ENCODE results near the gene AKR1C8. TPM values are rescaled to one million over a fixed set of nuclear protein-coding genes. Genes with fewer than 3 reads are reported as not detected.
"Not testable (repeated sequence)": the region's sequence is repeated elsewhere in the genome, so short reads cannot be mapped to it uniquely, and the experiment has no call there.

The AKR1C8 gene
- total RNA-seq, 1 donor from 2014 or later, result not detected

DNA sequence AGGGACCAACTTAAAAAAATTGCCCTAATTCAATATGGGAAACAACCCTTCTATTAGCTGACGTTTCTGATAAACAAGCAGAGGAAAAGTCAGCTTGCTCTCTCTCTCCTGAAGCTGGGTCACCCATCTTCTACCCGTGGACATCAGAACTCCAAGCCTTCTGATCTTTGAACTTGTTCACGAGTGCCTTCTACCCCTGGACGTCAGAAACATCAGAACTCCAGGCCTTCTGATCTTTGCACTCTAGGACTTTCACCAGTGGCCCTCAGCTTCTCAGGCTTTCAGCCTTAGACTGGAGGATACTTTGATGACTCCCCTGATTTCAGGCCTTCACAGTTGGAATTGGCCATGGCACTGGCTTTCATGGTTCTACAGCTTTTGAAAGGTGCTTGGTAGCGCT, 41.8 kb downstream of the AKR1C8 start:
- H3K27me3 ChIP-seq (ENCODE audit: control insufficient read depth, insufficient read depth, low read length), result no peaks in the 10 kb centered on the region
- no peak overlapping the region for H3K4me3 ChIP-seq (ENCODE audit: low read depth, low read length)
- DNase-seq (ENCODE audit: low read depth), result no peak
- no peaks in the 10 kb centered on the region for H3K36me3 ChIP-seq (ENCODE audit: control insufficient read depth, insufficient read depth, low read length)
- TF ChIP-seq, protein P1, sequence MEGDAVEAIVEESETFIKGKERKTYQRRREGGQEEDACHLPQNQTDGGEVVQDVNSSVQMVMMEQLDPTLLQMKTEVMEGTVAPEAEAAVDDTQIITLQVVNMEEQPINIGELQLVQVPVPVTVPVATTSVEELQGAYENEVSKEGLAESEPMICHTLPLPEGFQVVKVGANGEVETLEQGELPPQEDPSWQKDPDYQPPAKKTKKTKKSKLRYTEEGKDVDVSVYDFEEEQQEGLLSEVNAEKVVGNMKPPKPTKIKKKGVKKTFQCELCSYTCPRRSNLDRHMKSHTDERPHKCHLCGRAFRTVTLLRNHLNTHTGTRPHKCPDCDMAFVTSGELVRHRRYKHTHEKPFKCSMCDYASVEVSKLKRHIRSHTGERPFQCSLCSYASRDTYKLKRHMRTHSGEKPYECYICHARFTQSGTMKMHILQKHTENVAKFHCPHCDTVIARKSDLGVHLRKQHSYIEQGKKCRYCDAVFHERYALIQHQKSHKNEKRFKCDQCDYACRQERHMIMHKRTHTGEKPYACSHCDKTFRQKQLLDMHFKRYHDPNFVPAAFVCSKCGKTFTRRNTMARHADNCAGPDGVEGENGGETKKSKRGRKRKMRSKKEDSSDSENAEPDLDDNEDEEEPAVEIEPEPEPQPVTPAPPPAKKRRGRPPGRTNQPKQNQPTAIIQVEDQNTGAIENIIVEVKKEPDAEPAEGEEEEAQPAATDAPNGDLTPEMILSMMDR (IDR thresholded peaks at IDR 0.05; ENCODE audit: insufficient read depth, low read length, poor library complexity, severe bottlenecking), result no peak

DNA sequence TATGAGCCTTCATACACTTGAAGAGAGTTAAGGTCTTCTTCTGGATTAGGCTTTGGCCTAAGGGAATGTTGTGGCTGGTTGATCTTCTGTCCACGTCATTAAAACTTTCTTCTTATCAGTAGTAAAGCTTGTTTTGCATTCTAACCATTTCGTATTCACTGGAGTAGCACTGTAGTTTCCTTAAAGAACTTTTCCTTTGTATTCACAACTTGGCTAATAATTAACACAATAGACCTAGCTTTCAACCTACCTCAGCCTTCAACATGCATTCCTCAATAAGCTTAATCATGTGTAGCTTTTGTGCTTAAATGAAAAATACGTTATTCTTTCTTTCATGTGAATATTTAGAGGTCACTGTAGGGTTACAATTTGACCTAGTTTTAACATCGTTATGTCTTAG, 42.8 kb downstream of the AKR1C8 start:
- peak; percentile 39 for DNase-seq (ENCODE audit: low read depth)
- Histone ChIP-seq H3K36me3 (ENCODE audit: control insufficient read depth, insufficient read depth, low read length) (no peaks in the 10 kb centered on the region), H3K4me3 (ENCODE audit: low read depth, low read length) (no peak overlapping the region), H3K27me3 (ENCODE audit: control insufficient read depth, insufficient read depth, low read length) (no peaks in the 10 kb centered on the region)
- TF ChIP-seq, protein P1 (IDR thresholded peaks at IDR 0.05; ENCODE audit: insufficient read depth, low read length, poor library complexity, severe bottlenecking), result no peak

DNA sequence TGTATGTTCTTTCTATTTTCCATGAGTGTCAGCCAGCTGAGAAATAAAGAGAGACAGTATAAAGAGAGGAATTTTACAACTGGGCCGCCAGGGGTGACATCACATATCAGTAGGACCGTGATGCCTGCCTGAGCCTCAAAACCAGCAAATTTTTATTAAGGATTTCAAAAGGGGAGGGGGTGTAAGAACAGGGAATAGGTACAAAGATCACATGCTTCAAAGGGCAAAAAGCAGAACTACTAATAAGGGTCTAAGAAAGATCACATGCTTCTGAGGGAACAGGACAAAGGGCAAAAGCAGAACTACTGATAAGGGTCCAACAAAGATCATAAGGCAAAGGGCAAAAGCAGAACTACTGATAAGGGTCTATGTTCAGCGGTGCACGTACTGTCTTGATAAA, 47.3 kb downstream of the AKR1C8 start:
- DNase-seq (ENCODE audit: low read depth), result not testable (repeated sequence)

DNA sequence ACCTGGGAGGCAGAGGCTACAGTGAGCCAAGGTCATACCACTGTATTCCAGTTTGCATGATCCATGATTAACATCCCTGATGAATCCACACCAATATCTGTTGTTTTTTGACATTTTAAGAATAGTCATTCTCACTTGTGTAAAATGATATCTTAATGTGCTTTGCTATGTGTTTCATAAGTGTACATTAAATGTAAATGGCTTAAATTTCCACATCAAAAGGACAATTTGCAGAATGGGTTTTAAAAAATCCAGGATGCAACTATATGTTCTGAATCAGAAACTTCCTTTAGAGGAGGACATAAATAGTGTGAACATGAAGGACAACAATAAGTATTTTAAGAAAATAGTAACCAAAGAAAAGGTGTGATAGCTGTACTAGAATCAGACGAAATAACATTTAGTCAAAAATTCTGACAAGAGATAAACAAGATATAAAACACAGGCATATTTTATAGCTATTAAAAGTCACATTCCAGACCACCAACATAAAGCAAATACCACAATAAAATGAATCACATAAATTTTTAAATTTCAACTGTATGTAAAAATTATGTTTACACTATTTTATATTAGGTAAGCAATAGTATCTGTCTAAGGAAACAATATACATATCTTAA, 48.4 kb downstream of the AKR1C8 start:
- no peak overlapping the region for H3K4me3 ChIP-seq (ENCODE audit: low read depth, low read length)
- TF ChIP-seq, protein P1 (IDR thresholded peaks at IDR 0.05; ENCODE audit: insufficient read depth, low read length, poor library complexity, severe bottlenecking), result no peak
- no peaks in the 10 kb centered on the region for H3K36me3 ChIP-seq (ENCODE audit: control insufficient read depth, insufficient read depth, low read length)
- DNase-seq (ENCODE audit: low read depth), result no peak
- no peaks in the 10 kb centered on the region for H3K27me3 ChIP-seq (ENCODE audit: control insufficient read depth, insufficient read depth, low read length)

More for the DNA sequence above, 47.3 kb downstream of the AKR1C8 start:
- not testable (repeated sequence) for H3K4me3 ChIP-seq (ENCODE audit: low read depth, low read length); H3K36me3 ChIP-seq (ENCODE audit: control insufficient read depth, insufficient read depth, low read length); H3K27me3 ChIP-seq (ENCODE audit: control insufficient read depth, insufficient read depth, low read length)

DNA sequence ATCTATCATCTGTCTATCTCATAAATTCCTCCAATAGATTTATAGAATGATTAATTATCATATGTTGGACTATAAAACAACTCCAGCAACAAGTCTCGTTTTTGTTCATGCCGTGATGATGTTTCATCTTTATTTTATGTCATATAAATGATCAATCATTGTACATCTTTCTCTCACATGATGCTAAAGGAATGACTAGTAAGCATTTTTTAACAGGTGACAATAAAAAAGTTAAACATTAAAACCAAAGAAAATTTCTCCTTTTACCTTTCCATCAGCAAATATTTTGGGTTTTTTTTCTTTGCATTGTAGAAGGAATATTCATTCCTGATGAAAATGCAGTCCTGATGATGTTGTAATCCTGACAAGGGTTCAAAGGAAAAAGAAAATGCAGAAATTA, 49.4 kb downstream of the AKR1C8 start:
- DNase-seq (ENCODE audit: low read depth), result no peak
- TF ChIP-seq, protein P1 (IDR thresholded peaks at IDR 0.05; ENCODE audit: insufficient read depth, low read length, poor library complexity, severe bottlenecking), result no peak
- Histone ChIP-seq H3K4me3 (ENCODE audit: low read depth, low read length) (no peak overlapping the region), H3K36me3 (ENCODE audit: control insufficient read depth, insufficient read depth, low read length) (no peaks in the 10 kb centered on the region), H3K27me3 (ENCODE audit: control insufficient read depth, insufficient read depth, low read length) (no peaks in the 10 kb centered on the region)

DNA sequence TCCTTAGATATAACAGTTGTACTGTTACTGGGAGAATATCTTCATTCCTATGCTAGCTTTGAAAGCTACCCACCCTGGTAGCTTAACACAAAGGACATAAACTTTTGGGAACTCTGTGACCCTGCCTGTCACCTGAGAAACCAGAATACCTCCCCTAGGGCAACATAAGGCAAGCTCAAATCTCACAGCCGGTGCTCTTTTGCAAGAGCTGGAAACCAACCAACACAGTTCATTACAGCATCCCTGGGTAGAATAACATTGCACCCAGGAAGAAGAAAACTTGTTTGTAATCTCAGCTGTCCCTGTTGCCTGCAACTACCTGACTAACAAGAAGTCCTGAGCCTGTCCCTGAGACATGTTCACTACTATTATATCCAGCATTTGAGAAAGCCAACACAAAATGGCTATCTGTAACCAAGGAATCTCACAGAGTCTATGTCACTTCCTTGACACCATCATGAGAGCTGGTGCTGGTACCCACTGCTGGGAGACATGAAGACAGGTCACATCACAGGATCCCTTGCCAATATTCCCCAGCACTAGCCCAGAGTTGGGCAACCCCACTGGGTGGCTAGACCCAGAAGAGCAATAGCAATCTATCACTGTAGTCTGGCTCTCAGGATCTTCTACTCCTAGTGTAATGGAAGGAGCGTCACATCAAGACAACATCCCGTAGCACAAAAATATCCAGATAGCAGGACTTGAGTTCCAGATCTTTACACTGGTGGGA, 59.5 kb downstream of the AKR1C8 start:
- no peaks in the 10 kb centered on the region for H3K36me3 ChIP-seq (ENCODE audit: control insufficient read depth, insufficient read depth, low read length)
- TF ChIP-seq, protein P1 (IDR thresholded peaks at IDR 0.05; ENCODE audit: insufficient read depth, low read length, poor library complexity, severe bottlenecking), result no peak
- no peak overlapping the region for H3K4me3 ChIP-seq (ENCODE audit: low read depth, low read length)
- H3K27me3 ChIP-seq (ENCODE audit: control insufficient read depth, insufficient read depth, low read length), result no peaks in the 10 kb centered on the region
- no peak for DNase-seq (ENCODE audit: low read depth)
